H9 (cell line): ENCODE measurements around the gene CHML. TPM values are rescaled to one million over a fixed set of nuclear protein-coding genes. Genes with fewer than 3 reads are reported as not detected.
"Not testable (repeated sequence)": the region's sequence is repeated elsewhere in the genome, so short reads cannot be mapped to it uniquely, and the experiment has no call there.

Experiments
- DNase-seq: peaks from one replicate; pipeline ENCODE4 v3.0.0-alpha.2; 2017
- H2AFZ ChIP-seq: one replicate; pipeline ENCODE4 v1.6.1; 2013; ENCODE audit warnings: mild to moderate bottlenecking, low read length, control low read depth, moderate library complexity
- H2AK5ac ChIP-seq: 2 replicates; pipeline ENCODE4 v1.6.1; 2013; ENCODE audit warnings: low read length, control low read depth, mixed read lengths; ENCODE audit not compliant: insufficient read length
- H2BK120ac ChIP-seq: one replicate; pipeline ENCODE4 v1.6.1; 2013; ENCODE audit warnings: low read depth, mild to moderate bottlenecking, low read length, control low read depth, inconsistent platforms; ENCODE audit not compliant: poor library complexity, severe bottlenecking
- H2BK12ac ChIP-seq: 2 replicates; pipeline ENCODE4 v1.6.1; 2013; ENCODE audit warnings: low read length, control low read depth, mixed read lengths, low read depth; ENCODE audit not compliant: insufficient read length
- H2BK15ac ChIP-seq: 2 replicates; pipeline ENCODE4 v1.6.1; 2013; ENCODE audit warnings: low read depth, low read length, control low read depth
- H2BK20ac ChIP-seq: one replicate; pipeline ENCODE4 v1.6.1; 2013; ENCODE audit warnings: low read depth, mild to moderate bottlenecking, low read length, control low read depth, inconsistent platforms; ENCODE audit not compliant: poor library complexity, severe bottlenecking
- H2BK5ac ChIP-seq: 2 replicates; pipeline ENCODE4 v1.6.1; 2013; ENCODE audit warnings: low read length, control low read depth, mixed read lengths; ENCODE audit not compliant: insufficient read length
- H3K14ac ChIP-seq: 2 replicates; pipeline ENCODE4 v1.6.1; 2013; ENCODE audit warnings: low read length, control low read depth; ENCODE audit not compliant: insufficient read depth
- H3K18ac ChIP-seq: 2 replicates; pipeline ENCODE4 v1.6.1; 2013; ENCODE audit warnings: low read depth, mild to moderate bottlenecking, mixed read lengths, low read length, control low read depth; ENCODE audit not compliant: insufficient read length
- H3K23ac ChIP-seq: 2 replicates; pipeline ENCODE4 v1.6.1; 2013; ENCODE audit warnings: low read length, control low read depth, mixed read lengths, low read depth; ENCODE audit not compliant: insufficient read length
- H3K23me2 ChIP-seq: 2 replicates; pipeline ENCODE4 v1.6.1; 2013; ENCODE audit warnings: low read depth, mild to moderate bottlenecking, mixed read lengths, low read length, control low read depth; ENCODE audit not compliant: insufficient read length, poor library complexity, severe bottlenecking
- H3K27ac ChIP-seq: 2 replicates; pipeline ENCODE4 v1.5.1; 2013; ENCODE audit warnings: low read length, control low read depth, mixed read lengths, low read depth; ENCODE audit not compliant: insufficient read length
- H3K27me3 ChIP-seq: 2 replicates; pipeline ENCODE4 v1.6.1; 2013; ENCODE audit warnings: low read length, control low read depth, inconsistent platforms; ENCODE audit not compliant: insufficient read depth
- H3K4ac ChIP-seq: 2 replicates; pipeline ENCODE4 v1.6.1; 2013; ENCODE audit warnings: low read depth, mild to moderate bottlenecking, control low read depth, inconsistent platforms, low read length, moderate library complexity
- H3K4me1 ChIP-seq: 2 replicates; pipeline ENCODE4 v1.6.1; 2013; ENCODE audit warnings: low read length, control low read depth, inconsistent platforms; ENCODE audit not compliant: insufficient read depth
- H3K4me2 ChIP-seq: 2 replicates; pipeline ENCODE4 v1.6.1; 2013; ENCODE audit warnings: low read length, control low read depth, mixed read lengths; ENCODE audit not compliant: insufficient read length, insufficient read depth
- H3K56ac ChIP-seq: 2 replicates; pipeline ENCODE4 v1.6.1; 2013; ENCODE audit warnings: low read depth, mild to moderate bottlenecking, mixed read lengths, low read length, control low read depth; ENCODE audit not compliant: insufficient read length
- H3K79me1 ChIP-seq: 2 replicates; pipeline ENCODE4 v1.6.1; 2013; ENCODE audit warnings: low read depth, mild to moderate bottlenecking, moderate library complexity, low read length, control low read depth, inconsistent platforms; ENCODE audit not compliant: insufficient read depth, poor library complexity, severe bottlenecking
- H3K79me2 ChIP-seq: 2 replicates; pipeline ENCODE4 v1.6.1; 2013; ENCODE audit warnings: low read length, control low read depth, inconsistent platforms; ENCODE audit not compliant: insufficient read depth
- H3K9ac ChIP-seq: 2 replicates; pipeline ENCODE4 v1.6.1; 2013; ENCODE audit warnings: low read length, control low read depth, mixed read lengths; ENCODE audit not compliant: insufficient read length; ENCODE audit errors: extremely low read depth
- H3K9me3 ChIP-seq: one replicate; pipeline ENCODE4 v1.6.1; 2013; ENCODE audit warnings: low read depth, low read length, inconsistent platforms; ENCODE audit not compliant: control insufficient read depth
- H3T11ph ChIP-seq: one replicate; pipeline ENCODE4 v1.6.1; 2013; ENCODE audit warnings: mild to moderate bottlenecking, low read length, control low read depth, inconsistent platforms
- H4K20me1 ChIP-seq: one replicate; pipeline ENCODE4 v1.6.1; 2013; ENCODE audit not compliant: control insufficient read depth, insufficient read length, insufficient read depth
- H4K5ac ChIP-seq: 2 replicates; pipeline ENCODE4 v1.6.1; 2013; ENCODE audit warnings: low read depth, mild to moderate bottlenecking, mixed read lengths, low read length, control low read depth; ENCODE audit not compliant: insufficient read length
- H4K8ac ChIP-seq: replicated peaks from 2 replicates; pipeline ENCODE4 v1.6.1; 2013; ENCODE audit warnings: low read length, control low read depth, mixed read lengths, low read depth; ENCODE audit not compliant: insufficient read length
- H4K91ac ChIP-seq: 2 replicates; pipeline ENCODE4 v1.6.1; 2013; ENCODE audit warnings: low read depth, mild to moderate bottlenecking, moderate library complexity, mixed read lengths, low read length, control low read depth; ENCODE audit not compliant: insufficient read length
- H3K27ac Mint-ChIP-seq, 3 experiments: 2 replicates in 2 of 3; 3 replicates in 1 of 3; pipeline ENCODE4 v1.8.0; 2020 to 2021; ENCODE audit warnings: mixed read lengths in 3 of 3, mild to moderate bottlenecking in 1 of 3, moderate library complexity in 1 of 3
- H3K27me3 Mint-ChIP-seq: 2 replicates; pipeline ENCODE4 v1.8.0; 2021; ENCODE audit warnings: low read depth, mild to moderate bottlenecking, moderate library complexity, mixed read lengths
- H3K36me3 Mint-ChIP-seq, 3 experiments: 2 replicates in 2 of 3; 3 replicates in 1 of 3; pipeline ENCODE4 v1.8.0; 2020 to 2021; ENCODE audit warnings: low read depth in 3 of 3, mixed read lengths in 3 of 3; ENCODE audit not compliant: insufficient read depth in 1 of 3
- H3K4me1 Mint-ChIP-seq, 2 experiments: 2 replicates each; pipeline ENCODE4 v1.8.0; 2020; ENCODE audit warnings: mixed read lengths in 2 of 2
- H3K4me3 Mint-ChIP-seq, 2 experiments: 2 replicates in 1 of 2; 3 replicates in 1 of 2; pipeline ENCODE4 v1.8.0; 2020 to 2021; ENCODE audit warnings: mild to moderate bottlenecking in 2 of 2, mixed read lengths in 2 of 2, moderate library complexity in 1 of 2
- H3K9me3 Mint-ChIP-seq, 2 experiments: 2 replicates in 1 of 2; 3 replicates in 1 of 2; pipeline ENCODE4 v1.8.0; 2020; ENCODE audit warnings: mild to moderate bottlenecking in 2 of 2, mixed read lengths in 2 of 2, moderate library complexity in 1 of 2
- CTCF ChIP-seq: fragments of 200-600 bp; sonication (generic); conservative IDR thresholded peaks from 3 replicates; pipeline ENCODE4 v1.8.0; 2021; ENCODE audit warnings: antibody characterized with exemption, mild to moderate bottlenecking
- WGBS: extraction: QIAGEN DNeasy Blood & Tissue Kit; methylation state at CpG from one replicate; pipeline ENCODE4 v1.1.7; 2013; ENCODE audit warnings: missing lambda C conversion rate, low lambda C conversion rate, mixed read lengths; ENCODE audit not compliant: insufficient read length; ENCODE audit errors: extremely low coverage; 5-methylcytosine and 5-hydroxymethylcytosine counted together
- total RNA-seq: library from RNA; stranded (reverse); gene quantifications from 2 replicates; pipeline ENCODE4 v1.2.1, GENCODE V29; 2021

Gene CHML
- total RNA-seq, 1 experiment from 2014 or later = 45.7 TPM

- Histone ChIP-seq H3K56ac (no peak overlapping the region), H3K27me3 (no peaks in the 10 kb centered on the region), H3K23me2 (no peaks in the 10 kb centered on the region), H2AFZ (no peak overlapping the region), H3K79me2 (no peaks in the 10 kb centered on the region), H2BK20ac (no peak overlapping the region), H4K8ac (no peak overlapping the region), H2BK5ac (no peak overlapping the region), H2BK15ac (no peak overlapping the region), H3K79me1 (no peaks in the 10 kb centered on the region), H3K23ac (no peak overlapping the region), H3K9ac (no peak overlapping the region), H3K18ac (no peak overlapping the region), H3K14ac (no peak overlapping the region), H4K20me1 (no peaks in the 10 kb centered on the region), H3K9me3 (no peaks in the 10 kb centered on the region), H3T11ph (no peak overlapping the region), H3K4me2 (no peak overlapping the region), H2BK120ac (no peak overlapping the region), H3K4ac (no peak overlapping the region), H4K91ac (no peak overlapping the region), H2AK5ac (no peak overlapping the region), H3K27ac (no peak overlapping the region), H2BK12ac (no peak overlapping the region), H4K5ac (no peak overlapping the region), H3K4me1 (no peaks in the 10 kb centered on the region)
- H3K27me3 Mint-ChIP-seq = no peaks in the 10 kb centered on the region
- no peaks in the 10 kb centered on the region for H3K9me3 Mint-ChIP-seq
- DNase-seq = no peak
- no peaks in the 10 kb centered on the region for H3K4me1 Mint-ChIP-seq
- no peak overlapping the region for H3K4me3 Mint-ChIP-seq
- WGBS = no CpG with 5 or more reads among the region's 2 CpGs
- no peak overlapping the region for H3K27ac Mint-ChIP-seq
- H3K36me3 Mint-ChIP-seq = no peaks in the 10 kb centered on the region
- TF ChIP-seq CTCF = no peak
Observed at GRCh38 chr1:241682921-241683320, 42.8 kb upstream of the CHML start.

- not testable (repeated sequence) for H4K20me1 ChIP-seq, H2BK20ac ChIP-seq, H3K4me2 ChIP-seq, H3K23ac ChIP-seq, H3K27ac ChIP-seq, H3K4me1 Mint-ChIP-seq, H2AK5ac ChIP-seq, DNase-seq, H3K23me2 ChIP-seq, H2BK15ac ChIP-seq, H3K4me3 Mint-ChIP-seq, H3K9me3 Mint-ChIP-seq, H3T11ph ChIP-seq, H2BK12ac ChIP-seq, H2AFZ ChIP-seq, H3K27me3 ChIP-seq, H2BK5ac ChIP-seq, H4K8ac ChIP-seq, H3K79me2 ChIP-seq, H3K9me3 ChIP-seq, H3K4ac ChIP-seq, H4K91ac ChIP-seq, H3K9ac ChIP-seq, H3K79me1 ChIP-seq, H3K56ac ChIP-seq, H3K18ac ChIP-seq, H2BK120ac ChIP-seq, H3K27me3 Mint-ChIP-seq, H3K27ac Mint-ChIP-seq, H3K4me1 ChIP-seq, H3K36me3 Mint-ChIP-seq, H3K14ac ChIP-seq, H4K5ac ChIP-seq
- WGBS = no CpG with 5 or more reads among the region's 4 CpGs
Observed at GRCh38 chr1:241681861-241682448, 41.8 kb upstream of the CHML start.
